Measurements from ENCODE around the gene ROBO4.

Gene ROBO4

DNA sequence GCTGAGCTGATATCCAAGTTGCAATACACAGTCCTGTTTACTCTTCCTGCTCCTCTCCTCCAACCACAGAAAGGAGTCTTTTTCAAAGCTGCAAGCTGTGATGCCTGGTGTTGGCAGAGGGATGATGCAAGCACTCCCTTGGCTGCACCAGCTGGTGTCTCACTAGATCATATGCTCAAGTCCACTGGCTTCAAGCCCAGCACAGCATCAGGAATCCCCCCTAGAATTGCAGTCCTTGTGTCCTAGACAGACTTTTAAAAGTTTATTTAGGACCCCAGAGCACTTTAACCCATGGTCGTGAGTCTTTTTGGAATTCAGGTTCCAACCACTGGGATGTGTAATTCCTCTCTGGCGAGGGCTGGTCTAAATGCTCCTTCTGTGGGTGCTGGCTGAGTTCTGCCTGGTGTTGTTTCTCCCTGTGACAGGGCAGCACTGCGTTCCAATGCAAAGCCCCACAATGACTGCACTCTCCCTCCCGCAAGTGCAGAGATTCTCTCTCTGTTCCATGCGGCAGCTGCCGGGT, 19.5 kb upstream of the ROBO4 start:
- no peak for DNase-seq

DNA sequence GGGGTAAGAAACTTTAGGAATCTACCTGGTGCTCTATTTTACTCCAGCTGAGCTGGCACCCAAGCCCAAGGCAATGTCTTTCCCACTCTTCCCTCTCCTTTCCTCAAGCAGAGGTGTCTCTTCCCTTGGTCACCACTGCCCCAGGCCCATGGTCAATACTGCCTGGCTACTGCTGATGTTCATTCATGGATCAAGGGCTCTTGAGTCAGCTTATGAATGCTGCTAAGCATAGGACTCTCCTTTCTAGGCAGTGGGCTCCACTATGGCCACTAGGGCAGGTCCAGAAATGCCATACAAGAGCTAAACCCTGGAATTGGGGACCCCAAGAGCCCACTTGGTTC, 18.7 kb upstream of the ROBO4 start:
- DNase-seq, result no peak

DNA sequence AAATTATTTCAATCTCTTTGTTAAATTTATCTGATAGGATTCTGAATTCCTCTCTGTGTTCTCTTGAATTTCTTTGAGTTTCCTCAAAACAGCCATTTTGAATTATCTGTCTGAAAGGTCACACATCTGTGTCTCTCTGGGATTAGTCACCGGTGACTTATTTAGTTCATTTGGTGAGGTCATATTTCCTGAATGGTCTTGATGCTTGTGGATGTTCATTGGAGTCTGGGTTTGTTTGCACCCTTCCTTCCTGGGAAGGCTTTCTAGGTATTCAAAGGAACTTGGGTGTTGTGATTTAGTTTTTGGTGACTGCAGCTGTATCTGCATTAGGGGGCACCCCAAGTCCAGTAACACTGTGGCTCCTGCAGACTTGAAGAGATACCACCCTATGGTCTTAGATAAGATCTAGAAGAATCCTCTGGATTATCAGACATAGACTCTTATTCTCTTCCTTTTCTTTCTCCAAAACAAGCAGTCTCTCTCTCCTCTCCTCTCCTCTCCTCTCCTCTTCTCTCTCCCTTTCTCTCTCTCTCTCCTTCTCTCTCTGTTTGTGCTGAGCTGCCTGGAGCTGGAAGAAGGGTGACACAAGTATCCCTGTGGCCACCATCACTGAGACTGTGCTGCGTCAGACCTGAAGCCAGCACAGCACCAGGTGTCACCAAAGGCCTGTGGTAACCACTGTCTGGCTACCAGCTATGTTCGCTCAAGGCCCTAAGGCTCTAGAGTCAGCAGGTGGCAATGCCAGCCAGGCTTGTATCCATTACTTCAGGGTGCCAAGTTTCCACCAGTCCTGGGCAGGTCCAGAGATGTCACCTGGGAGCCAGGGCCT, 18.1 kb upstream of the ROBO4 start:
- no peak for DNase-seq

DNA sequence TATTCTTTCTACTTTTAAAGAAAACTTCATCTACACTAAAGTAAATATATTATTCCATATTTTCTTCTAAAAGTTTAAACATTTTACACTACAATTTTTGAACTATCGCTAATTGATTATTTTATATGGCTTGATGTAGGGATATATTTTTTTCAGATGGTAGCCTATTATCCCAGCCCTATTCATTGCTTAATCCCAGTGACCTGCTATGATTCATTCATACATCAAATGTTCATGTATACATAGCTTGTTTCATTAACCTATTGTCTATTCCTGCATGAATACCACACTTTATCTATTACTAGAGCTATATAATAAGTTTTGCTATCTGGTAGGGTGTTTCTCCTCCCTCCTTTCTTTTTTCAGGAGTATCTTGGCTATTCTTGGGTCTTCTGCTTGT, 5.0 kb upstream of the ROBO4 start:
- no peak for DNase-seq

DNA sequence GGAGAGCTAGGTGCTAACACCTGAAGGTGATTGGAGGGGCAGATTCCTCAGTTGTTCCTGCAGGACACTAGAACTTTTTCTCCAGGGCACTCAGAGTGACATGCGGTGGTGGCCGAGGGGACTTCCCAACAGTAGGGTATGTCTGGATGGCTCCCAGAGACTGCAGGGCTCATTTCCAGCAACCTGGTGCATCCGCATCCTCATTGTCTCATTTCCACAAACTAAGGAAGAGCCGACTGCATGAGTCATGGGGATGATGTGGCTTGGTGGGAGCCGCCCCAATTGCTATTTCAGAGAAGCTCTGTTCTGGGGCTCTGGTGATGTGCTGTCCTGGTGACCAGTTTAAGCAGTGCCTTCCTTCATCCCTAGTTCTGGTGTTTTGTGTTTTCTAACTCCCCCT, 2.8 kb upstream of the ROBO4 start:
- no peak for DNase-seq

DNA sequence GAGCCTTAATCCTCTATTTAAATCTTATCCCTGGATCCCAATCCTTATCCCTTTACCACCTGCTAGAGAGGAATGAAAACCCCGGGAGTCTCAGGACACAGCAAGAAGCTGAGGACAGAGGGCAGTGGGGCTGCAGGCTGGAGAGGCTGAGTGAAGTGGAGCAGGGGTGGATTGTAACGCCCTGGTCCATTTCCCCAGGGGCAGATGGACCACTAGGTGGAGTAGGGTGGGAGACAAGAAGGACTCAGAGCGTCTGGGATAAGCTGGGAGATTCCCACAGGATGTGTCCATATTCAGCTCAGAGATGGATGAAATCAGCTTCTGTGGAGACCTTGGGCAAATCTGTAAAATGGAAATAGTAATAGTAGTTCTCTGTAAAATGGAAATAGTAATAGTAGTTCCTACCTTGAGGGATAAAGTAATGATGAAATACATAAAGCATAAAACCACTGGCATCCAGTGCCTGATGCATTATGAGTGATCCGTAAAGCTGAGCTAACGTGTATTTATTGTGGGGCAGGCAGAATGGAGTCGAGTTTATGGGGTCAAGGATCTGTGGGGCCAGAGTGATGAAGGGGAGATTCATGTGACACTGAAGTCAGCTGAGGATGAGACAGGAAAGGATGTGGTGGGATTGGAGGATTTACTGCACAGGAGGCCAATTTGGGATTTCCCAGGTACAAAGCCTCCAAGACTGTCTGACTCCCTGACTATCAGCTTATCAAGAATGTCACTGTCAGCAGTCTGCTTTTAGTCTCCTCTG, 1.9 kb upstream of the ROBO4 start:
- DNase-seq, result no peak

DNA sequence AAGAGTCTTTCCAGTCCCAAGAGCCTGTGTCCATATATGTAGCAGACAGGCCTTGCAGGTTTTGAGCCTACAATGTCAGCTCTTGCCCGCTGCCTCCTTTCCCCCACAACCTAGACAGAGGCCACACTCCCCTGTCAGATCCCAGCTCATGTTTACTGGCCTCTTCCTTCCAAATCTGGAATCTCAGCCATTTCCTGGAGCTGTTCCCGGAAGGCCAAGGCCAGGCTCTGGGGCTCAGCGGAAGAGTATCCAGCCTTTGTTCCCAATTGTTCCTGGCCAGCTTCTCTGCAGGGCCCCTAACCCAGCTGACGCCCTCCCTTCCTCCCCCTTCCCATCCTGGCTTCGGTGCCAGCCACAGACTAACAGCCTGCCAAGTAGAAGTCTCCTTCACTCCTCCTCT, 1.0 kb upstream of the ROBO4 start:
- DNase-seq, result no peak

DNA sequence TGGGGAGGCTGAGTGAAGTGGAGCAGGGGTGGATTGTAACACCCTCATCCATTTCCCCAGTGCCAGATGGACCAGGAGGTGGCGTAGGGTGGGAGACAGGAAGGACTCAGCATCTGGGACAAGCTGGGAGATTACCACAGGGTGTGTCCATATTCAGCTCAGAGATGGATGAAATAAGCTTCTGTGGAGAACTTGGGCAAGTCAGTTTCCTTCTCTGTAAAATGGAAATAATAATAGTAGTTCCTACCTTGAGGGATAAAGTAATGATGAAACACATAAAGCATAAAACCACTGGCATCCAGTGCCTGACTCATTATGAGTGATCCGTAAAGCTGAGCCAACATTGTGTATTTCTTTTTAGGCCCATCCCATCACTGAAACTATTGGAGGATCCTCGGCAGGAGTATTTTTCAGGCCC, 607 bp upstream of the ROBO4 start:
- no peak for DNase-seq

DNA sequence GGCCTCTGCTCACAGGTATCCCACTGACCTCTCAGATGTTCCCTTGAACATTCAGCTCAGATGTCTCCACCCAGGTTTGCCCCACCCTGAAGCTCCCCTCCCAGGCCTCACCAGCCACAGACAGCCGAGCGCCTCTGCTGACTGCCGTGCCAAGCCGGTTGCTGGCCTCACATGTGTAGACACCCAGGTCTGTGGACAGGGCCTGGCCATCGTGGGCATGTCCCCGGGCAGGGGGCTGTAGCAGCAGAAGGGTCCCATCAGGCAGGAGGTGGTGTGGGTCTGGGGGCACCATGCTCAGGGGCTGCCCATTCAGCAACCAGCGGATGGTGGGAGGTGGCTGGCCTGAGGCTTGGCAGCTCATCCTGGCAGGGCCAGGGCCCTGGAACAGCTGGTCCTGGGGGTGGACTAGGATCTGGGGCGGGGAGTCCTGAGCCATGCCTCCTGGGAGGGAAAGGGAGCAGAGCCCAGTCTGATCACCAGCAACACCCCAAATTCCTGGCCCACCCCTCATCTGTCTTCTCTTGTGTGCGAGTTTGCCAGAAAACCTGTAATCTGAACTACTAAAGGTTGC, 759 bp downstream of the ROBO4 start:
- DNase-seq, result no peak

DNA sequence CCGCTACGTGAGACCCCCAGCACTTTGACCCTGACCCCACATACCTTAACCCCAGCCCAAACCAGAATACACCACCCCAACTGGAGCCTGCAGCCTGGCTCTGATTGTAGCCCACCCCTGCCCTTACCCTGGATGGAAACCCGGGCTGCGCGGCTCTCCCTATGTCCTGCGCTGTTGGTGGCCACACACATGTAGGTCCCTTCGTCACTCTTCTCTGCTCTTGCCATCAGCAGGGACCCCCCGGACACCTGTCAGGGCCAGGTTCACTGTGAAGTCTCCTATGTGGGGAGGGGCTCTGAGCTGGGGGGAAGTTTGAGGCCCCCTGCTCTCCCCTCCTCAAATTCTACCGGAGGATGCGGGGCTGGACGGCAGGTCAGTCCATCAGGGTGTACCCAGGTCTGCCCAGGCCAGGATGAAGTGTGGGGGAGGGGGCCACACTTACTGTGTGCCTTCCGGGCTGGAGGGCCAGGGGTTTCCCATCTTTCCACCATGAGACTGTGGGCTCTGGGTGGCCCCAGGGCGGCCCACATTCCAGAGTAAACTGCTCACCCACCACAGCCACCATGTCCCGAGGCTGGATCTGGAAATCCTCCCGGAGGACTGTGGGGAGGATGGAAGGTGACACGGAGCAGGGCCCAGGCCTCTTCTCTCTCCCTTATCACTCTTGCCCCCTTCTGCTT, 1.5 kb downstream of the ROBO4 start:
- no peak for DNase-seq

DNA sequence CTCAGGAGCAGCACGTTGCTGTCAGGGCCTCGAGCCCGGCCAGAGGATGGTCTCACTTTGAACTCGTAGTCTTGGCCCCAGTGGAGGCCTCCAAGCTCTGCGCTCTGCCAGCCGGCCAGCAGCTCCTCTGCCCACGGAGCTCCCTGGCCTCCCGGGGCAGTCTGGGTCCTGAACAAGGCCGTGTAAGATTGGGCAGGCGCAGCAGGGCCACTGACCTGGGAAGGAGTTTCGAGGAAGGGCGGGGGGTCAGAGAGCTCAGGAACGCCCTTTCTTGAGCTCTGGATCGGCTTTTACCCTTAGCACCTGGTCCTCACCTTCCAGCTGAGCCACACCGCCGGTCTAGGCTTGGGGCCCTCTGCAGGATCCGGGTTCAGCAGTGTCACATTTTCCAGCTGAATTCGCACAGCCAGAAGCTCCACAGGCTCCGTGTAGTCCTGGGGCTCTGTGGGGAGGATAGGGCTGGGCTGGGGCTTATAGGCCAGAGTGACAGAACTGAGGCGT, 2.1 kb downstream of the ROBO4 start:
- DNase-seq, result no peak

DNA sequence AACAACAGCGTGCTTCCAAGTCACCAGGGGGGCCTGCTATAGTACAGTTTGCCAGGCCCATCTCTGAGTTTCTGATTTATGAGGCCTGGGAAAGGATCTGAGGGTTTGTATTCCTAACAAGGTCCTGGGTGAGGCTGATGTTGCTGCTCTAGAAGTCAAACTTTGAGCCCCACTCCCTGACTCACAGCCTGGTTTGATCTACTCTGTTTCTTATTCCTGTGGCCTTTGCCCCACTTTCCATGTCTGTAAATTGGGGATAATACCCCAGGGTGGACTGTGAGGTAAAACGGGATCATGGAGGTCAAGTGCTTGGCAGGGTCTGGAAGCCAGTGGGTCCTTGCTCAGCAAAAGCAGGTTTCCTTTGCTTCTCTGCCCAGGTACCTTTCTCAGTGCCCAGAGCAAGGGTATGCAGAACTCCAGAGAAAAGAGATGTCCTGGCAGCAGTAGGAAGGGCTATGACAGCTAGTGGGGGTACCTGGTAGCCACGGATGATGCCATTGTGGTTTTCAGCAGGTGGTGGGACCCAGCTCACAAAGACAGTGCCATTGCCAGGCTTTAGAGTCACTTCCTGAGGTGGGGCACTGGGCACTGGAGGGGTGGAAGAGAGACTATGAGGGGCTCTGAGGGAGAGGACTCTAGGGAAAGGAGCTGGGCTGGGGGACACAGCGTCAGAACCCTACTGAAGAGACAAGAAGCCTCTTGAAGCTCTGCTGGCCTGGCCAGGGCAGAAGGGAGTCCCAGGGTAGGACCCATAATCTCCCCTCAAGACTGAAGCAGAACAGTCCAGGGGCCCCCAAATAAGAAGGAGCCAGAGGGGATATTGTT, 2.8 kb downstream of the ROBO4 start:
- no peak for DNase-seq

DNA sequence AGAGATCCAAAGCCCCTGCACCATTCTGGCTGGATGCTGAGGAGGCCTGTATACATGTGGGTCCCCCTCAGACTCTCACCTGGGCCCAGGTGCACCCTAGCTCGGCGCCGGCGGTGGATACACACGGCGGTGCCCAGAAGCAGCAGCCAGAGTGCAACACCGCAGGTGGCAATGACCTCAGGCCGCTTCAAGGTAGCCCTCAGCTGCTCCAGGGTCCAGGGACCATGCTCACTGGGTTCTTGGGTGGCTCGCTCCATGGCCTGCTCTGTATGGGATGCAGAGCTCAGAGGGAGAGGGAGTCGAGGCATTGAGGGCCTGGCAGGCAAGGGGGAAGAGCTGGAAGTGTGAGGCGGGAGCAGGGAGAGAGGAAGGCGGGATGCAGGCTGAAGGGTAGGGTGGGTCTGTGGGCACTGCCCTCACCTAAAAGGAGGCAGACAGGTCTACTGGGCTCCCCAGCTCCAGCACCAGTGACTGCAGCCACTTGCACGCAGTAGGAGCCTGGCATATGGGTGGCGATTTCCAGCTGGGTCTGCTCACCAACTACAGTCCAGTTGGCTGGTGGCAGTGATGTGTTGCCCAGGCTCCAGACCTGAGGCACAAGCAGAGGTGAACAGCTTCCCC, 3.8 kb downstream of the ROBO4 start:
- DNase-seq, result no peak

DNA sequence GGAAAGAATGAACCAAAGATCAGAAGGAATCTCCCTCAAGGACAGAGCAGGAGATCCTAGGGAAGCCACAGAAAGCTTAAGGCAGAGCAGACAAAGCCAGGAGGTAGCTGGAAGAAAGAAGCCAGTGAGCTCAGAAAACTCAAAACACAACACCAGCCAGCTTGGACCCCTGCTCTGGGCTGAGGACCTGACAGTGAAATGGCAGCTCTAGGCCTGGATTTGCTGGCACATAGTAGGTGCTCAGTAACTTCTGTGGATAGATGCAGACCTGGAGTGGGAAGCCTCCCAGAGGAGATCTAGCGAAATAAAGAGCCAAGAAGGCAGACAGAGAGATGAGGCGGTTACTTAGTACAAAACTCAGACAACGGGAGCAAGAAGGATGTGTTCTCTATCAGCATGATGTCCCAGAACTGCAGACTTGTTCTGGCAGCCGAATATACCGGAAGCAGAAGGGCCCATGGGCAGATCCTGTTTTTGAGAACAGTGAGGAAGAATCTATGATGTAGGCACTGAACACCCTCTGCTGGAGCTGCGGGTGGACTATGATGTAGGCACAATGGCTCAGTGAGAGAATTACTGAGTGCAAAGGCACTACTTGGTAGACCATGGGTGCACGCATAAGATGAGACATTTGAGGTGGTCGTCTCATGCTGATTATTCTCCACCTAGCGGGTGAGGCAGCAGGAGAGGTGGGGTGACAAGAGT, 4.8 kb downstream of the ROBO4 start:
- no peak for DNase-seq

DNA sequence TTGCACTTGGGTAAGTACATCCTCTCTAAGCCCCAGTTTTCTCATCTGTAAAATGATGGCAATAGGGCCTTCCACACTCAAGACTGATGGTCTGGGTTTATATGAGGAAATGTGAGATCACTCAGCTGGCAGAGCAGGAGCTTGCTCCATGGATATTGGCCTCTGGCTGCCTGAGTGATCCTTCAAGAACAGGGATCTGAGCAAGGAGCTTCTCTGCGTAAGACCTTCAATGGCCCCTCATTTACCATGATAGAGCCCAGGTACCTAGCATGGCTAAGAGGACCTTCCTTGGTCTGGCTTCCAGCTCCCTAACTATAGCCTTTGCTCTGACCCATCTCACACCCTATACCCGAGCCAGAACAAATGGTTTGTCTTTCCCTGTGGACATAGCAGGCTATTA, 5.5 kb downstream of the ROBO4 start:
- no peak for DNase-seq

DNA sequence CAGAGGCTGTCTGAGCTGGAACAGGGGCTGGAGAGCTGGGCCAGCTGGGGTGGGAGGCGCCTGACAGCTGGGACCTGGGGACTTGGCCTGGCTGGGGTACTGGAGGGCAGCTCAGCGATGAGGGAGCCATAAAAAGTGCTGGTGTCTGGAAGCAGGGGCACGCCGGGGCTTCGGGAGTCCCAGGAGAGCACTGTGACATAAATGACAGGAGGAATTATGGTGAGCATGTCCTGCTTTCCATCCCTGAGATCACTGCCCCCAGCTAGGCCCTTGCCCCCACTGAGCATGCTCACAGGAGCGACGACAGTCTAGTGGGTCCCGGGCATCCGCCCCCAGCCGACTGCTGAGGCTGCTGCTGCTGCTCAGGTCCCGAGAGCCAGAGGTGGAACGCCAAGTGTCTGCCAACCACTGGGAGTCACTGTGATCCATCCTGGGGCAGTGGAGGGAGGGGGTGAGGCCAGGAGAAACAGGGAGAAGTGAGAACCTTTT, 6.2 kb downstream of the ROBO4 start:
- no peak for DNase-seq

DNA sequence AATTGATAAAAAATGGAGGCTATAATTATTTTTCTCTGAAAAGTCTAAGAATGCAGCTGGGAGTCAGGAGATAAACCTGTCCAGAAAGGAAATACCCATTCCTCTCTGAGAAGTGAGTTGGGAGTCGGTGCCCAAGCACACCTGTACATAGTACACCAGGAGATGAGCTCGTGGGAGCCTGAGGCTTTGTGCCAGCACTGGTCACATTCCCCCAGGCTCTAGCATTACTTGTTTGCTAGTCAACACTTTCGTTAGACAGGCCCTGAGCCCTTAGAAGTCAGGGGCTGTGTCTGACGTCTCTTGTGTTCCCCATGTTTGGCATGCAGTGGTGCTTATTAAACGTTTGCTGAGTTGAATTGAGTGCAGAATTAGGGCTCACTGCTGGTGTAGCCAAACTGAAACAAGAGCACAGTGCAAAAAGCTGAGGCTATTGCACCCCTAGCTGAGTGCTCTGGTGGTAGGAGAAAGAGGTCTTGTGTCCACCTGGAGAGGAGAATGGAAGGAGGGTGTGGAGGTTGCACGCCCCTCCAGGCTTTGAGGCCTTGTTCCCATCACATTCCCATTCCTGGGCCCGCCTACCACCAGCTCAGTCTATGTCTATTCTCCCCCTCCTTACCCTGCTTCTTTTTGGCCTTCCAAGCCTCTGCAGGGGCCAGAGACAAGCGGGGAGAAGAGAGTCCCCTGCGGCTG, 6.8 kb downstream of the ROBO4 start:
- DNase-seq, result no peak

DNA sequence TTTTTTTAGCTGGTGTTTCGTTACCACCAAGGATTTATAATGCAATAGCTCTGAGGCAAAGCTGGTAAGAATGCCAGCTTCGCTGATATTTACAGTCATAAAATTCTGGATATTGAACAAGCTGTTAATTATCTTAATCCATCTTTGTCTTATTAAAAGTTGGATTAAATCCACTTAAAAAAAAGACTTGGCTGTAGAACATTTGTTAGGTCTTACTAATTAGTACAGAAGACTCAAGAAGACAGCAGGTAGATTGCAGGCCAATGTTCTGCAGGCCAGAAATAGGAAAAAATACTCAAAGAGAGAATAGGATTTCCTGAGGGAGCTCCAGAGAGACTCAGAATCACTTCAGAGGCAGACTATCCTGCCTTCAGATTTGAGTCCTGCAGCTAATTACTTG, 7.5 kb downstream of the ROBO4 start:
- DNase-seq, result no peak

DNA sequence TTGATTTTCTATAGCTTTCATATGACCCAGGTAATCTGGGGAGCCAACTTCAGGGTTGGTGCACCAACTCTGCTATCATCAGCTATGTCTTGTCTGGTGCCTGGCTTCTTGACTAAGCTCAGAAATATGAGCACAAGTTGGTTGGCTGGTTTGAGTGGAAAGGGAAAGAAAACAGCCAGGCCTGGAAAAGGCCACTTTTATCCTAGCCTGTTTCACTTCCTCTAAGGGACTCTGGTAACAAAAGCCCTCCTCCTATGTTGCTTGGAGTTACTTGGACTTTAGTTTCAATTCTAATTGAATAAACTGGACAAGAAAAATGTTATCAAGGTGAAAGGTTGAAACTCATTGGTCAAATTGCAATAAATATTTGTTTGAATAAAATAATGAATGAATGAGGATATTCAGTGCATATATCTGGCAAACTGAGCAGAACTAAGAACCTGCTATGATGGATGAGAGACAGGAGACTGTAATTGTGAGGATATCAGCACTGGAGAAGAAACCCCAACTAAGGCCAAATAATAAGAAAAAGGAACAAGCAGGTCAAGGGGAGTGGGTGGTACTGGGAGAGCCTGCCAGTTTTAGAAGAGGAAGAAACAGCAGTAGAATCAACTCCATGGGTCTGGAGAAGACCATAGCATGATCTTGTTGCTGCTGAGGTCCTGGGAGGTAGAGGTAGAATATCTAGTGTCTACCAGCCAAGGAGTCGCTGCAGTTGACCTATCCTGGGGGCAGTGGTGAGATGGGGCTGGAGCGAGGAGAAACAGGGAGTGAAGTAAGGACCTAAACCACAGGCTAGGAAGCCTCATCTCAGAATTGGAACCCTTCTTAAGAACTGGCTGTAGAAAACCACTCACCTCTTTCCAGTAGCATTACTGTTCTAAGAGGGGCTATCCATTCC, 8.2 kb downstream of the ROBO4 start:
- no peak for DNase-seq
